SK-N-SH (cell line): ENCODE data around the gene ZP2. TPM values are rescaled to one million over a fixed set of nuclear protein-coding genes. Genes with fewer than 3 reads are reported as not detected.

Experiments used
- CTCF ChIA-PET: fragments of 300-600, 350-600 bp; formaldehyde crosslinking; extraction: SDS; loops from one replicate; lab custom pipeline; 2021; lab: Yijun Ruan, JAX
- POLR2A ChIA-PET: fragments of 350-600 bp; sonication (Branson Sonifier 250); formaldehyde crosslinking; extraction: SDS; loops from one replicate; lab custom pipeline; 2020; ENCODE audit warnings: antibody characterized with exemption, inconsistent platforms; lab: Yijun Ruan, JAX
- DNase-seq: peaks from one replicate; pipeline ENCODE4 v3.0.0; 2012
- H2AFZ ChIP-seq: fragments of 200-600 bp; sonication (generic); 2 replicates; pipeline ENCODE4 v1.8.1; 2016; ENCODE audit warnings: antibody characterized with exemption, mild to moderate bottlenecking, low read depth
- H3F3A ChIP-seq: fragments of 200-600 bp; sonication (generic); replicated peaks from 2 replicates; pipeline ENCODE3; 2016; ENCODE audit warnings: antibody characterized with exemption, mild to moderate bottlenecking; ENCODE audit not compliant: insufficient read depth
- H3K27ac ChIP-seq, 2 experiments: fragments of 200-500 bp in 1 of 2; fragments of 200-600 bp in 1 of 2; sonication (Bioruptor generic) in 1 of 2; sonication (generic), shearing (Covaris generic) in 1 of 2; 2 replicates each; pipeline versions ENCODE4 v1.5.1 to v1.6.1; 2014 to 2016; ENCODE audit warnings: low read depth in 2 of 2, inconsistent platforms in 1 of 2, low read length in 1 of 2, mild to moderate bottlenecking in 1 of 2, mixed read lengths in 1 of 2
- H3K27me3 ChIP-seq: fragments of 200-600 bp; sonication (generic), shearing (Covaris generic); 2 replicates; pipeline ENCODE4 v1.6.1; 2016; ENCODE audit warnings: mixed run types; ENCODE audit not compliant: insufficient read depth
- H3K36me3 ChIP-seq, 2 experiments: fragments of 200-500 bp in 1 of 2; fragments of 200-600 bp in 1 of 2; sonication (Bioruptor generic) in 1 of 2; sonication (generic) in 1 of 2; replicated peaks in 1 of 2; 2 replicates each; pipeline versions ENCODE3 to v1.5.1; 2014 to 2016; ENCODE audit warnings: low read length in 1 of 2, mild to moderate bottlenecking in 1 of 2; ENCODE audit not compliant: insufficient read depth in 2 of 2, control insufficient read depth in 1 of 2
- H3K4me1 ChIP-seq, 2 experiments: fragments of 200-500 bp in 1 of 2; fragments of 200-600 bp in 1 of 2; sonication (Bioruptor generic) in 1 of 2; sonication (generic), shearing (Covaris generic) in 1 of 2; 2 replicates each; pipeline versions ENCODE4 v1.5.1 to v1.6.1; 2014 to 2016; ENCODE audit warnings: low read depth in 1 of 2, low read length in 1 of 2, mixed run types in 1 of 2; ENCODE audit not compliant: insufficient read depth in 2 of 2, control insufficient read depth in 1 of 2
- H3K4me2 ChIP-seq: fragments of 200-600 bp; sonication (generic), shearing (Covaris generic); 2 replicates; pipeline ENCODE4 v1.6.1; 2017; ENCODE audit warnings: mixed run types
- H3K4me3 ChIP-seq, 2 experiments: fragments of 200-500 bp in 1 of 2; fragments of 200-600 bp in 1 of 2; sonication (Bioruptor generic) in 1 of 2; sonication (generic), shearing (Covaris generic) in 1 of 2; 2 replicates each; pipeline versions ENCODE4 v1.5.1 to v1.8.1; 2014 to 2016; ENCODE audit warnings: low read depth in 2 of 2, inconsistent platforms in 1 of 2, low read length in 1 of 2, mild to moderate bottlenecking in 1 of 2, mixed read lengths in 1 of 2, moderate library complexity in 1 of 2
- H3K79me2 ChIP-seq: fragments of 200-600 bp; sonication (generic); 2 replicates; pipeline ENCODE4 v1.8.1; 2017; ENCODE audit warnings: mild to moderate bottlenecking; ENCODE audit not compliant: insufficient read depth
- H3K9ac ChIP-seq: fragments of 200-600 bp; sonication (generic); 2 replicates; pipeline ENCODE4 v1.6.1; 2017; ENCODE audit warnings: mixed run types
- H3K9me2 ChIP-seq: fragments of 200-600 bp; sonication (generic); 2 replicates; pipeline ENCODE4 v1.6.1; 2017; ENCODE audit warnings: mixed run types
- H3K9me3 ChIP-seq: fragments of 200-600 bp; sonication (generic); 2 replicates; pipeline ENCODE4 v1.6.1; 2017; ENCODE audit warnings: mixed run types, mild to moderate bottlenecking, moderate library complexity
- H4K20me1 ChIP-seq: fragments of 200-600 bp; sonication (generic); 2 replicates; pipeline ENCODE4 v1.6.1; 2017; ENCODE audit warnings: mild to moderate bottlenecking, mixed run types; ENCODE audit not compliant: insufficient read depth
- ELF1 ChIP-seq: IDR thresholded peaks from 2 replicates; pipeline ENCODE4 v1.4.0; 2012
- FOXM1 ChIP-seq: IDR thresholded peaks from 2 replicates; pipeline ENCODE4 v1.4.0; 2012; ENCODE audit warnings: low read depth, mild to moderate bottlenecking
- MEF2A ChIP-seq: IDR thresholded peaks from 2 replicates; pipeline ENCODE4 v1.4.0; 2012; ENCODE audit warnings: low read depth, borderline replicate concordance
- MXI1 ChIP-seq: IDR thresholded peaks from 2 replicates; pipeline ENCODE4 v1.6.1; 2012; ENCODE audit warnings: mild to moderate bottlenecking, low read depth, low read length, improper control_type of control experiment
- POLR2AphosphoS5 ChIP-seq: IDR thresholded peaks from 2 replicates; pipeline ENCODE4 v1.6.1; 2012; ENCODE audit warnings: low read depth, low read length
- TAF1 ChIP-seq: IDR thresholded peaks from 2 replicates; pipeline ENCODE4 v1.6.1; 2012; ENCODE audit warnings: low read depth, mild to moderate bottlenecking, low read length, moderate library complexity, borderline replicate concordance
- WGBS: methylation state at CpG from one replicate; pipeline ENCODE4 v1.1.6; 2017; ENCODE audit warnings: low lambda C conversion rate; 5-methylcytosine and 5-hydroxymethylcytosine counted together
- polyA plus RNA-seq, 3 experiments: library from polyadenylated mRNA; depleted of rRNA; stranded (reverse); fragments of >200 nt; gene quantifications; 2 replicates each; pipeline ENCODE4 v1.2.3, GENCODE V29; 2012
- TF ChIP-seq, protein P1 (sequence below): IDR thresholded peaks from 2 replicates; pipeline ENCODE4 v1.4.0; 2012; ENCODE audit warnings: low read depth
- TF ChIP-seq, protein P2 (sequence below): IDR thresholded peaks from 2 replicates; pipeline ENCODE4 v1.4.0; 2012; ENCODE audit warnings: low read depth, borderline replicate concordance

Gene ZP2
- polyA plus RNA-seq, 1 of the 3 experiments (the other 2 are of a cell fraction): not detected

DNA sequence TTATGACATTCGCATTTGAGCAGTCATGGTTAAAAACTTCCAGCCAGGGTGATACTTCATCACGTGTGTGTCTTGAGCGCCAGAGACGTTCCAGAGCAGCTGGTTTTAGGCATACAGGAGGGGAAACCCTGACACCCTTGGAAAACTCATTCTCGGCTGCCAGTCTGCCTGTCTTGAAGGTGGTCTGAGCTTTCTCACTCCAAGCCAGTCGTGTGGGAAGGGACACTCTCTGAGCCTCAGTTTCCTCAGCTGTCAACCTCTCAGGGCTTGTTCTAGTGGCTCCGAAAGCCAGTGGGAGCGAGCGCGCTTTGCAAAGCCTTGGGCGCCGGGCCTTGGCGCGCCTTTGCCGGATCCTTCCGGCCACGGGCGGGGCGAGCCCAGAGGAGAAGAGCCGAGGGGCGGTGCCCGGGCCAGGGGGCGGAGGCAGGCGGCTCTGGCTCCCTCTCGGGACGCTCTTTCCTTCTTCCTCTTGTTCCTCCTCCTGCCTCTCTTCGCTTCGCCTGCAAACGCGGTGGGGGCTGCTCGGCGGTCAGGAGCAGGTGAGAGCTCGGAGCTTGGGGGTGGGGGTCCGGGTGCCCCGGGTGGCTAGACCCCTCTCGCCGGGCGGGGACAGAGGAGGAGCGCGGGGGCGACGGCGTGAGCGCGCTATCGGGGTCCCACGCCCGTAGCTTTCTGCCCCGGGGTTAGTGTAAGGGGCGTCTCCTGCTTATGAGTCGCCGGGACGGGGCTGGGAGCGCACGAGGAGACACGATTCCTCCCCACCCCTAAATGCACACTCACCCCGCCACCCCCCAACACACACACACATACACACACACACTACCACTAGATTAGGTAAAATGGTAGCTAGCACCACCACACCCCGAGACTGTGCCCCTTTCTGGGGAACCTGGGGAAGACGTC is 52.9 kb downstream of the ZP2 start, which contains the start of gene LDAF1:
Gene LDAF1 (plus strand): TSS at position 467 of the 903 bp plus-strand sequence. CDS start 2,509 bp downstream, outside the sequence.
- Histone ChIP-seq H3K4me1 (peaks cover 6 to 11% of the 10 kb centered on the region in 2 experiments; a peak in 3 of 4 replicates), H3K9me3 (no peaks in the 10 kb centered on the region), H3K36me3 (peaks cover 0 to 5% of the 10 kb centered on the region in 2 experiments), H4K20me1 (no peaks in the 10 kb centered on the region), H3K79me2 (no peaks in the 10 kb centered on the region), H3K27me3 (no peaks in the 10 kb centered on the region), H3F3A (peaks cover 8% of the 10 kb centered on the region), H3K4me3 (peak within 1 kb of the TSS; percentile 80 to 84), H3K27ac (no peak within 1 kb of the TSS), H2AFZ (peak within 1 kb of the TSS; percentile 94), H3K9ac (peak within 1 kb of the TSS; percentile 83), H3K9me2 (no peaks in the 10 kb centered on the region), H3K4me2 (peak within 1 kb of the TSS; percentile 85)
- ChIA-PET CTCF (interaction anchor here (1.0 to 7.7 kb wide), 10 partner anchors 14 to 1481 kb away, joined by 3 to 84 read pairs (median 10); partner anchors contain the start of gene CRYM), POLR2A (no interaction called here)
- TF ChIP-seq, protein P1, sequence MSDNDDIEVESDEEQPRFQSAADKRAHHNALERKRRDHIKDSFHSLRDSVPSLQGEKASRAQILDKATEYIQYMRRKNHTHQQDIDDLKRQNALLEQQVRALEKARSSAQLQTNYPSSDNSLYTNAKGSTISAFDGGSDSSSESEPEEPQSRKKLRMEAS: peak; percentile 52; the same call in 1 of the 2 replicates
- TF ChIP-seq MEF2A: no peak
- 0 out of 2 replicates have a peak, but pooled peaks have one; percentile 32 for TF ChIP-seq MXI1
- TF ChIP-seq ELF1: peak; percentile 45; the same call in 1 of the 2 replicates
- peak; percentile 54; the same call in 1 of the 2 replicates for TF ChIP-seq TAF1
- 0 out of 2 replicates have a peak, but pooled peaks have one; percentile 42 for TF ChIP-seq POLR2AphosphoS5
- TF ChIP-seq, protein P2, sequence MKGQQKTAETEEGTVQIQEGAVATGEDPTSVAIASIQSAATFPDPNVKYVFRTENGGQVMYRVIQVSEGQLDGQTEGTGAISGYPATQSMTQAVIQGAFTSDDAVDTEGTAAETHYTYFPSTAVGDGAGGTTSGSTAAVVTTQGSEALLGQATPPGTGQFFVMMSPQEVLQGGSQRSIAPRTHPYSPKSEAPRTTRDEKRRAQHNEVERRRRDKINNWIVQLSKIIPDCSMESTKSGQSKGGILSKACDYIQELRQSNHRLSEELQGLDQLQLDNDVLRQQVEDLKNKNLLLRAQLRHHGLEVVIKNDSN: no peak
- WGBS: 6% methylated on average over 29 of the region's 59 CpGs
- DNase-seq: peak; percentile 90

DNA sequence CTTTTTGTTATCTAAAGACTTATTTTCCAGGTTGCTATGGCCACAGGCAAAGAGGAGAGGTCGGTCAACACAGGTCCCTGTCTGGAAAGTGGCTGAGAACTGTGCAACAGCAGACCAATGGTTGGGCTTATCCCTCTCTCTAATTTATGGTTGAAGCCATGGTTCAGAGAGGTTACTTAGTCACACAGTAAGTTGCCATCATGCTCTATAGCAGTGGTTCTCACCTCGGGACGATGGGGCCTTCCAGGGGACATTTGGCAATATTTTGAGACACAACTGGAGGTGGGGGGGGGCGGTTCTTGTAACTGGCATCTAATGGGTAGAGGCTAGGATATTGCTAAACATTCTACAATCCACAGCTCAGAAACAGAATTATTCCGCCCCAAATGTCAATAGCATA is 53.7 kb downstream of the ZP2 start:
- H3K9ac ChIP-seq: 0 out of 2 replicates have a peak overlapping the region, but pooled peaks have one; percentile 83
- H3K36me3 ChIP-seq: no peaks in the 10 kb centered on the region
- H2AFZ ChIP-seq: peak overlapping the region; percentile 94
- H3K9me3 ChIP-seq: no peaks in the 10 kb centered on the region
- no peaks in the 10 kb centered on the region for H3K79me2 ChIP-seq
- H3K4me2 ChIP-seq: peak overlapping the region; percentile 85
- peak overlapping the region in 1 of 2 experiments; percentile 80; a peak in 2 of 4 replicates for H3K4me3 ChIP-seq
- 82% methylated on average over 5 of the region's 5 CpGs for WGBS
- peaks cover 8% of the 10 kb centered on the region for H3F3A ChIP-seq
- CTCF ChIA-PET: interaction anchor here (0.8 to 7.7 kb wide), 21 partner anchors 9 to 1526 kb away, joined by 3 to 84 read pairs (median 5); partner anchors contain the start of gene CRYM
- POLR2A ChIA-PET: interaction anchor here (1.0 kb wide), 1 partner anchor 143 kb away, joined by 3 read pairs; no protein-coding TSS in a partner anchor
- H3K27me3 ChIP-seq: no peaks in the 10 kb centered on the region
- TF ChIP-seq FOXM1: no peak
- H3K9me2 ChIP-seq: no peaks in the 10 kb centered on the region
- peaks cover 6 to 11% of the 10 kb centered on the region in 2 experiments; a peak in 3 of 4 replicates for H3K4me1 ChIP-seq
- H4K20me1 ChIP-seq: no peaks in the 10 kb centered on the region
- H3K27ac ChIP-seq: no peak overlapping the region
- no peak for DNase-seq
